Activated T-cell treated with anti-CD3 and anti-CD28 coated beads for 1 hour (primary cell): Measurements from ENCODE around the gene SYNPO.

Experiments used
- DNase-seq: peaks from one replicate; pipeline ENCODE4 v3.0.0-alpha.2; 2020; ENCODE audit warnings: low read depth

Gene SYNPO

DNA sequence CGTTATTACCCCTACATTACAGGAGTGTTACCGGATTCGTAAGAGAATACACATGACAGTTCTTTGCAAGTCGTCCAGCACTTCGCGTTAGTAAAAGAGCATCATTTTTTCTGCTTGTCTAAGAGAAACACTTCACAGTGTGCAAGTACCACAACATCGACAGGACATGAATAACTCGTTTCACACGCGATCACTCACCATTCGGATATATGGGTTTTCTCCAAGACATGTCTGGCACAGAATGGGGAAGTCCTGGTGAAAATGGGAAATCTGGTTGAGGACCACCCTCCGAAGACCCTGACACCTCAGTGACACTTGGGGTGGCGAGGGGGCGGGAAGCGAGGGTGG is 59.8 kb downstream of the SYNPO start:
- no peak for DNase-seq

- DNase-seq, result peak; percentile 87
Measured at GRCh38 chr5:150700594-150701377, 60.3 kb downstream of the SYNPO start, which contains the start of gene RBM22. Gene RBM22, minus strand, starts transcription at chr5:150701062. Its CDS starts 77 bp downstream, at chr5:150700985.

DNA sequence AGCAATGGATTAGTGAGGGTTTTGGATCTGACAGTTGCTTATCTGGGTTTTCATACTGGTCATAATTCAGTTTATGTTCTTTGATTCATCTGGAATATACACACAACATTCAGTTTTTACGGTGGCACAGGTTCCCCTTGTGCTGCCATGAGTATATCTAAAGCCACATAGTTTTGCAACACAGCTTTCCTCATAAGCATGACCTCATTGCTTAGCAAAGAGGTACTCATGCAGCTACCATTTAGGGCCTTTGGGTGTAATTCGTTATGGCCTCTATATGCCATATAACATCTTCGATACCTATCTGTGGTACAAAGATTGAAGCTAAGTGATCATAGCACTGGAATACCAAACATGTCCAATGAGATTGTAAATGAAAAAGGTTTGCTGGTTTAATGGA is 63.3 kb downstream of the SYNPO start:
- DNase-seq, result no peak

DNA sequence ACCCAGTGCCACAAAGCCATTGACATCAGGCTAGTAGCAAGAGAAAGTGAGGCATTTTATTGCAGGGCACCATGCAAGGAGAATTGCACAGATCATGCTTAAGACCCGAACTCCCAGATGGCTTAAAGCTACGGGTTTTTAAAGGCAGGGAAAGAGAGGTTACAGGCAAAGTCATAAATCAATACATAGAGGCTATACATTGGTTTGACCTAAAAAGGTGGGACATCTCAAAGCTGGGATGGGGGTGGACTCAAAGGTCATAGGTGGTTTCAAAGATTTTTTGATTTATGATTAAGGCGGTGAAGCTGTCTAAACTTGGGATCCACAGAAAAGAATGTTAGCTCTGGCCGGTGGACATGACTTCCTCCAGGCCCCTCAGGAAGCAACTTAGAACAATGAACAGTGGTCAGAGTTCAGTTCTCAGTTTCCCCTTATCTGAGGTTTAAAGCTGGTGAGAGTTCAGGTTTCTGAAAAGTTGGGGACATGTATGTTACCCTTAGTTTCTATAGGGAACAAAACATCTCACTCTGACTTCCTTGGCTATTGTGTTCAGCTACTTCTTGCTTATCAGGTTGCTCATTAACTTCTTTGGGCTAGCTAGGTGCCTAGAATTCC is 66.4 kb downstream of the SYNPO start:
- no peak for DNase-seq
